IPS-18c (cell line): ENCODE measurements around the gene BRWD1.
"Not testable (repeated sequence)": the region's sequence is repeated elsewhere in the genome, so short reads cannot be mapped to it uniquely, and the experiment has no call there.

ENCODE experiments used
- H3K4me3 ChIP-seq: 2 replicates; pipeline ENCODE4 v1.7.0; 2013; ENCODE audit warnings: low read depth, mild to moderate bottlenecking, low read length, moderate library complexity; ENCODE audit not compliant: insufficient read depth
- H3K9me3 ChIP-seq: one replicate; pipeline ENCODE4 v1.6.1; 2013; ENCODE audit warnings: mild to moderate bottlenecking, low read length, moderate library complexity; ENCODE audit not compliant: control insufficient read depth, insufficient read depth

BRWD1 gene

GRCh38 chr21:39221997-39222486 lies 91.4 kb downstream of the BRWD1 start:
- Histone ChIP-seq H3K4me3 (no peak overlapping the region), H3K9me3 (no peaks in the 10 kb centered on the region)

- H3K4me3 ChIP-seq: no peak overlapping the region
- no peaks in the 10 kb centered on the region for H3K9me3 ChIP-seq
Measured at GRCh38 chr21:39221282-39221996, 92.0 kb downstream of the BRWD1 start.

- H3K9me3 ChIP-seq, H3K4me3 ChIP-seq: not testable (repeated sequence)
Measured at GRCh38 chr21:39220875-39221274, 92.6 kb downstream of the BRWD1 start.

- H3K9me3 ChIP-seq: no peaks in the 10 kb centered on the region
- H3K4me3 ChIP-seq: no peak overlapping the region
Measured at GRCh38 chr21:39220150-39220549, 93.3 kb downstream of the BRWD1 start.

GRCh38 chr21:39218082-39218409 lies 95.4 kb downstream of the BRWD1 start:
- no peaks in the 10 kb centered on the region for H3K9me3 ChIP-seq
- no peak overlapping the region for H3K4me3 ChIP-seq

GRCh38 chr21:39217356-39218081 lies 95.9 kb downstream of the BRWD1 start:
- Histone ChIP-seq H3K9me3 (no peaks in the 10 kb centered on the region), H3K4me3 (no peak overlapping the region)

GRCh38 chr21:39216290-39216689 lies 97.1 kb downstream of the BRWD1 start:
- H3K4me3 ChIP-seq: no peak overlapping the region
- no peaks in the 10 kb centered on the region for H3K9me3 ChIP-seq

- no peaks in the 10 kb centered on the region for H3K9me3 ChIP-seq
Measured at GRCh38 chr21:39215078-39215477, 98.4 kb downstream of the BRWD1 start.

GRCh38 chr21:39209334-39209688 lies 104.1 kb downstream of the BRWD1 start:
- Histone ChIP-seq H3K9me3 (no peaks in the 10 kb centered on the region), H3K4me3 (no peak overlapping the region)

More at GRCh38 chr21:39215078-39215477, 98.4 kb downstream of the BRWD1 start:
- H3K4me3 ChIP-seq: no peak overlapping the region

- H3K4me3 ChIP-seq: no peak overlapping the region
- no peaks in the 10 kb centered on the region for H3K9me3 ChIP-seq
Measured at GRCh38 chr21:39208624-39209333, 104.7 kb downstream of the BRWD1 start.

GRCh38 chr21:39204134-39204533 lies 109.3 kb downstream of the BRWD1 start:
- H3K9me3 ChIP-seq: no peaks in the 10 kb centered on the region
- no peak overlapping the region for H3K4me3 ChIP-seq

GRCh38 chr21:39198800-39199199 lies 114.6 kb downstream of the BRWD1 start:
- no peaks in the 10 kb centered on the region for H3K9me3 ChIP-seq
- no peak overlapping the region for H3K4me3 ChIP-seq

- H3K9me3 ChIP-seq: no peaks in the 10 kb centered on the region
Measured at GRCh38 chr21:39197448-39198233, 115.8 kb downstream of the BRWD1 start.

GRCh38 chr21:39196838-39197237 lies 116.6 kb downstream of the BRWD1 start:
- Histone ChIP-seq H3K9me3 (no peaks in the 10 kb centered on the region), H3K4me3 (no peak overlapping the region)

More at GRCh38 chr21:39197448-39198233, 115.8 kb downstream of the BRWD1 start:
- no peak overlapping the region for H3K4me3 ChIP-seq

- Histone ChIP-seq H3K9me3 (no peaks in the 10 kb centered on the region), H3K4me3 (no peak overlapping the region)
Measured at GRCh38 chr21:39196310-39196709, 117.1 kb downstream of the BRWD1 start.

- H3K4me3 ChIP-seq: no peak overlapping the region
- H3K9me3 ChIP-seq: no peaks in the 10 kb centered on the region
Measured at GRCh38 chr21:39193380-39193779, 120.1 kb downstream of the BRWD1 start.

GRCh38 chr21:39189857-39190604 lies 123.4 kb downstream of the BRWD1 start:
- Histone ChIP-seq H3K4me3 (no peak overlapping the region), H3K9me3 (no peaks in the 10 kb centered on the region)
